Measurements from ENCODE around the gene EBF3.

EBF3 gene

DNA sequence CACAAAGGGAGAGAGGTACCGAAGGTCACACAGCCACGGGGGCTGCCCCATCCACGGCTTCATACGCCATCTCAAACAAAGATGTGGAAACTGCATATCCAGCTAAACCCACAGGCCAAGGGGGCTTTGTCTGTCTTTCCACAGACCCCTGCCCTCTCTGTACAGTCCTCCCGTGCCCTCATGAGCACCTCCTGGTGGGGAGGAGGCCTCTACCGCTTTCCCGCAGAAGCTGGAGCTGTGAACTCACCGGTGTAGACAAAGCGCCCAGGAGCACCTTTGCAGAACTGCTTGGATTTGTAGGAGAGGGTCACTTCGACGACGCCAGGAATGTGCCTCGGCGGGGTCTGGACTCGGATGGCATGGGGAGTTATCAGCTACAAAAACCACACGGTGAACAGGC, 97.2 kb downstream of the EBF3 start:
- TF ChIP-seq, protein P1, sequence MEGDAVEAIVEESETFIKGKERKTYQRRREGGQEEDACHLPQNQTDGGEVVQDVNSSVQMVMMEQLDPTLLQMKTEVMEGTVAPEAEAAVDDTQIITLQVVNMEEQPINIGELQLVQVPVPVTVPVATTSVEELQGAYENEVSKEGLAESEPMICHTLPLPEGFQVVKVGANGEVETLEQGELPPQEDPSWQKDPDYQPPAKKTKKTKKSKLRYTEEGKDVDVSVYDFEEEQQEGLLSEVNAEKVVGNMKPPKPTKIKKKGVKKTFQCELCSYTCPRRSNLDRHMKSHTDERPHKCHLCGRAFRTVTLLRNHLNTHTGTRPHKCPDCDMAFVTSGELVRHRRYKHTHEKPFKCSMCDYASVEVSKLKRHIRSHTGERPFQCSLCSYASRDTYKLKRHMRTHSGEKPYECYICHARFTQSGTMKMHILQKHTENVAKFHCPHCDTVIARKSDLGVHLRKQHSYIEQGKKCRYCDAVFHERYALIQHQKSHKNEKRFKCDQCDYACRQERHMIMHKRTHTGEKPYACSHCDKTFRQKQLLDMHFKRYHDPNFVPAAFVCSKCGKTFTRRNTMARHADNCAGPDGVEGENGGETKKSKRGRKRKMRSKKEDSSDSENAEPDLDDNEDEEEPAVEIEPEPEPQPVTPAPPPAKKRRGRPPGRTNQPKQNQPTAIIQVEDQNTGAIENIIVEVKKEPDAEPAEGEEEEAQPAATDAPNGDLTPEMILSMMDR (conservative IDR thresholded peaks at IDR 0.05) = no peak
- H3K27ac ChIP-seq = no peak overlapping the region

DNA sequence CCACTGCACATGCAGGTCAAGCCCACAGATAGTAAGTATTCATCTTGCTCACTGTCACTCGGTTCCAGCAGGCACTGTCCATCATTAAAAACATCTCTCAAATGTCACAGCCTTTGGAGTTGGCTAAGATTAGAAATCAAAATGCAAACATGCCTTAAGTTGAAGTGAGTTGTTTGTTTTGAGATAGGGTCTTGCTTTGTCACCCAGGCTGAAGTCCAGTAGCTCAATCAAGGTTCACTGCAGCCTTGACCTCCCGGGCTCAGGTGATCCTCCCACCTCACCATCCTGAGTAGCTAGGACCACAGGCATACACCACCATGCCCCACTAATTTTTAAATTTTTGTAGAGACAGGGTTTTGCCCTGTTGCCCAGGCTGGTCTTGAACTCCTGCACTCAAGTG, 98.1 kb downstream of the EBF3 start:
- no peak overlapping the region for H3K27ac ChIP-seq
- TF ChIP-seq, protein P1 (conservative IDR thresholded peaks at IDR 0.05) = no peak

DNA sequence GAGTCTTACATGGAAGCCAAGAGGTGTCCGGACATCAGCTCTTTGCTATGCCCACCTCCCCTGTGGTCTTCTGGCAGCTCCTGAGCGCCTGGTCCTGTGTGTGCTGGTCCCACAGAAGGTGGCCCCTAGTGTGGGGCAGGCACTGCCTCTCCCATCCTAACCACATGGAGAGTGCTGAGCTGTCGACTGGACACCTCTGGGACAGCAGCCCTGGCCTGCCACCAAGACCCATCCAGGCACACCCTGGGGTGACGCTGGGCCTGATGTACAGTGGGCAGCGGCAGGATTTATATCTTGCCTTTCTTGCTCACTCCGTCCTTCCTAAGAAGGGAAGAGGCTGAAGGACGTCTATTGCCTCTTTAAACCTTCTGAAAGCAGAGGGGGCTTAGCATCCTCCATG, 98.7 kb downstream of the EBF3 start:
- H3K27ac ChIP-seq = no peak overlapping the region
- TF ChIP-seq, protein P1 (conservative IDR thresholded peaks at IDR 0.05) = no peak

DNA sequence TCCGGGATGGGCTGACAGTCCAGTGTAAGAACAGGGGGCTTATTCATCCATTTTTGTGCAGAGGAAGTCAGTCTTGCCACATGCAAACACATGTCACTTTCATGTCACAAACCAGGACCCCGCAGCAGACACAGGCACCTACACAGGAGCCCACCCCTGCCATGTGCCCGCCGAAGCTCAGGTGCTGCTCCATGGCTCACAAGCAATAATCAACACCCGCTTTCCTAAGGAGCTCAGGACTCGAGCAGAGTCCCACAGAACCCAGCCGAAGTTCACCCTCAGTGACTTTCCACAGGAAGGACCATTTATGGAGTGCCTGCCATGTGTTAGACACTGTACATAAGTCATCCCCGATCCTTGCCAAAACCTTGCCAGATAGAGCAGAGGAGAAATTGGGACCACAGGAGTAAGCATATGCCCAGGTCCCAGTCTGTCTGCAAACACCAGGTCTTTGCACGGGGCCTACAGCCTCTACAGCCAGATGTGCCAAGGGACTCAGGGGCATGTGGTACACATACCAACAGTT, 99.4 kb downstream of the EBF3 start:
- TF ChIP-seq, protein P1 (conservative IDR thresholded peaks at IDR 0.05) = no peak

DNA sequence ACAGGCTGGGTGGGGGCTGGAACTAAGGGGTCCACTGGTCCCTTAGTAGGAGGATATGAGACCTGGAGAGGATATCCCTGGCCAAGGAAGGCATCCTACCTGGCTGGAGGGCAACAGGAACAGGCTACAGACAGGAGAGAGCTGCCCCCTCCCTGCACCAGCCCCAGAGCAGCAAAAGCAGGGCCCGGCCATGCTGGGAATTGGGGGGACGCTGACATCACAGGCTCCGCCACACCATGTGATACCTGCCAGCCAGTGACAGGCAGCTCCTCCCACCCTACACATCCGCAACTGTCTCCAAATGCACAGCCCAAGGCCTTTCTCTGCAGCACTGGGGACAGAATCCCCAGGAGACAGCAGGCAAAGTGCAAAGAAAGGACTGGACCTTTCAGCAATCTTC, 100.0 kb downstream of the EBF3 start:
- no peak overlapping the region for H3K27ac ChIP-seq
- TF ChIP-seq, protein P1 (conservative IDR thresholded peaks at IDR 0.05) = no peak

More for the DNA sequence above, 99.4 kb downstream of the EBF3 start:
- no peak overlapping the region for H3K27ac ChIP-seq

DNA sequence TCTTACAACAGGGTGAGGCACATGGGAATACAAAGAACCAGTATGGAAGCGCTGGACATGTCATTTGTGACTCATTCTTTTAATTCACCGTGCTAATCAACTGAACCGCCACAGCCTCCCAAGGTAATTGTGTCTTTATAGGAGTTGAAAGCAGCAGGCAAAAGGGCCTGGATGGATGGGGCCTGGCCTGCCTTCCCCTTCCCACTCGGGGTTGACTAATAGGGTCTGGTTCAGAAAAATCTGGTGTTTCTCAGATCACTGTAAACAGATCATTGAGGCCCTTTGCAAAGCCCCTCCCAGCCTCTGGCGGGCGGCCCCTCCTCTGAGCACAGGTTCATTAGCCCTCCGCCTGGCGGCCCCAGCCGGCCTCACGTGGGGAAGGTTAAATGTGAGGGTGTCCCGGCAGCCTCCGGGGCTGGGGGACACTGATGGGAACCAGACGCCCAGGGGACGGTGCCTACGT, 100.8 kb downstream of the EBF3 start:
- TF ChIP-seq, protein P1 (conservative IDR thresholded peaks at IDR 0.05) = no peak
- H3K27ac ChIP-seq = no peak overlapping the region

DNA sequence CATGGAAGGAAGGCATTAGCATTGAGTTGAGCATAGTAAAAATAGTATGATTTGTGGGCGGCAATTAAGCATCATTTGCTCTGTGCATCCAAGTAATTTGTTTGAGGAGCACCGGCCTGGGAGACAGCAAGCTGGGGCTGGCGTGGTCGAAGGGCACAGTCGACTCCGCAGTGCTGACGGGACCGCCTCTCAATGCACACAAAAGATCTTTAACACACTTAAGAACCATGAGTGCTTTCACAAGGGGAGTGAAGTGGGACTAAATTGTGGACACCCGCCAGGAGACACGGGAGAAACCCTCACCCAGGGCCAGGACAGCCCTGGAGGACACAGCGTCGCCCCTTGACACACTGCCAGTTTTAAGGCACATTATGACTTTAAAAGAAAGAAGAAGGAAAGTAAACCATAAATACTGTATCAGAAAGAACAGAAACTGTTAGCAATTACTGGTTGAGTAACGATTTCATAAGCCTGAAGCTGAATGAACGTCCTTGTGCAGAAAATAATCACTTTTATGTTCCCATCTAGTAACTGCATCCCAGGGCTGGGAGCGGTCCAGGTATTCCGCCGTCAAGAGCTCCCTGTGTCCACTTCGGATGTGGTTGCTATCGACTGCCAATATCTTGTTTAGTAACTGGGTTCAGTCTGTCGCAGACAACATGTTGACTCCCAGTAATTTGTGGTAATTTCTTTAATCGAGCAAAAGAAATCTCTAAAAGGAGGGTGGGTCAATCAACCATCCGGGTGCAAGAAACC, 102.1 kb downstream of the EBF3 start:
- no peak overlapping the region for H3K27ac ChIP-seq

More for the DNA sequence above, 102.1 kb downstream of the EBF3 start:
- TF ChIP-seq, protein P1 (conservative IDR thresholded peaks at IDR 0.05) = no peak
